ENCODE results near the gene GFOD1.

GRCh38 chr6:13466304-13467215, 20.8 kb downstream of the GFOD1 start:
- TF ChIP-seq CTCF (IDR thresholded peaks at IDR 0.05) (no peak), POLR2A (IDR thresholded peaks at IDR 0.05) (no peak)

Data from sigmoid colon (tissue), 3 donors.